Neuronal stem cell (in vitro differentiated cells): Measurements from ENCODE around the gene MYH14. TPM values are rescaled to one million over a fixed set of nuclear protein-coding genes. Genes with fewer than 3 reads are reported as not detected.

Experiments
- small RNA-seq: library from polyadenylated mRNA; stranded (forward); fragments of <200 nt; extraction: miRNeasy Mini kit (QIAGEN cat#:217004); gene quantifications from one replicate; pipeline ENCODE3, GENCODE V24; 2013; ENCODE audit not compliant: insufficient read depth

The MYH14 gene

Small RNA genes lying within 50 kb of the gene (small RNA-seq; reads per million reads assigned to genes)
- not detected for gene RF00017
